Frontal cortex (tissue), 4 donors: Measurements from ENCODE around the gene FAM228B. TPM values are rescaled to one million over a fixed set of nuclear protein-coding genes. Genes with fewer than 3 reads are reported as not detected.

Experiments
- DNase-seq, 2 donors: peaks; one replicate each; pipeline ENCODE4 v3.0.0; 2012; ENCODE audit warnings: low spot score in 2 of 2
- FAIRE-seq: peaks from 2 replicates; lab custom pipeline; 2012; peaks lifted over from hg19 to GRCh38; lab: Jason Lieb, UNC
- total RNA-seq: library from RNA; depleted of rRNA; stranded (reverse); fragments of >200 nt; gene quantifications from one replicate; pipeline ENCODE4 v1.2.3, GENCODE V29; 2014
- donor health status: control.
- donor health status: control.
- donor health status: control.

FAM228B gene
- total RNA-seq, 1 donor from 2014 or later, result 127 TPM

DNA sequence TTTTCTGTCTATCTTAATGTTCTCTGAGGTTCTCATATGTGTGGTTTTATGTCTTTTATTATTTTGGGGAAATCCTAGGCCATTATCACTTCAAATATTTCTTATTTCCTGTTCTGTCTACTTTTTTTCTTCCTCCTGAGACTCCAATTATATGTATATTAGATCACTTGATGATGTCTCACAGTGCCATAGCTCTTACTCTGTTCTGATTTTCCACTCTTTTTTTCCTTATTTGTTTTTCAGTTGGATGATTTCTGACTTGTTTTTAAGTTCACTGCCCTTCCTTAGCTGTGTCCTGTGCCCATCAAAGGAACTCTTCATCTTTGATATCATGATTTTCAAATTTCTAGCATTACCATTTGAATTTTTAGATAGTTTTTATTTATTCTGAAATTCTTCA is 24.1 kb downstream of the FAM228B start:
- DNase-seq, result no peak
- no peak for FAIRE-seq

DNA sequence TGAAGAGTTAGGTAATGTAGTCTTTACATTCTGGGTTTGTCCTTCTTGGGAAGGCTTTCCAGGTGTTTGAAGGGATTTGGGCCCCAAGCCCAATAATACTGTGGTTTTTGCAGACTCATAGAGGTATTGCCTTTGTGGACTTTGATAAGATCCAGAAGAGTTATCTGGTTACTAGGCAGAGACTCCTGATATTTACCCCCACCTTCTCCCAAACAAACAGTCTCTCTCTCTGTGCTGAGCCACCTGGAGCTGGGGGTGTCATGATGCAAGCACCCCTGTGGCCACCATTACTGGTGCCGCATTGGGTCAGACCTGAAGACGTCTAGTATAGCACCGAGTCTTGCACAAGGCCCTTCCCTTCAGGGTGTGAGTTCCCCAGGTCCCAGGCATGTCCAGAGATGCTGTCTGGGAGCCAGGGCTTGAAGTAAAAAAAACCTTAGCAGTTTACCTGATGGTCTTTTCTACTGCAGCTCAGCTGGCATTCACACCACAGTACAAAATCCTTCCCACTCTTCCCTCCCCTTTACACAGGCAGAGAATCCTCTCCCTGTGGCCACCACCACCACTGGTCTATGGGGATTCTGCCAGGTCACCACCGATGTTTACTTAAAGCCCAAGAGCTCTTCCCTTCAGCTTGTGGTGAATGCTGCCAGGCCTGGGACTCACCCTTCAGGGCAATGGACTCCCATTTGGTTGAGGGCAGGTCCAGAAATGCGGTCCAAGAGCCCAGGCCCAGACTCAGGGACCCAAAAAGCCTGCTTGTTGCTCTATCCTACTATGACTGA is 29.3 kb downstream of the FAM228B start:
- no peak for DNase-seq
- FAIRE-seq, result no peak

DNA sequence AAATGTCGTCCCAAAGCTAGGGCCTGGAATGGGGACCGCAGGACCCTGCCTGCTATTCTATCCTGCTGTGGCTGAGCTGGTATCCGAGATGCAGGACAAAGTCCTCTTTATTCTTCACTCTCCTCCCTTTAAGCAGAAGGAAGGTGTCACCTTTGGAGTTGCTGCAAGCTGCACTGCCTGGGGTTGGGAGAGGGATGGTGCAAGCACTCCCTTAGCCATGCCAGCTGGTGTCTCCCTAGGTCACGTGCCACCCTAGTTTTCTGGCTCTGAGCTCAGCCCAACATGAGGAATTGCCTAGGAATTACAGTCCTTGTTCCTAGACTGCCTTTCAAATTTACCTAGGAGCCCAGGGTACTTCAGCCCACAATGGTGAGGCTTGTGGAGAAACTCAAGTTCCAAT is 30.2 kb downstream of the FAM228B start:
- FAIRE-seq, result no peak
- no peak for DNase-seq

DNA sequence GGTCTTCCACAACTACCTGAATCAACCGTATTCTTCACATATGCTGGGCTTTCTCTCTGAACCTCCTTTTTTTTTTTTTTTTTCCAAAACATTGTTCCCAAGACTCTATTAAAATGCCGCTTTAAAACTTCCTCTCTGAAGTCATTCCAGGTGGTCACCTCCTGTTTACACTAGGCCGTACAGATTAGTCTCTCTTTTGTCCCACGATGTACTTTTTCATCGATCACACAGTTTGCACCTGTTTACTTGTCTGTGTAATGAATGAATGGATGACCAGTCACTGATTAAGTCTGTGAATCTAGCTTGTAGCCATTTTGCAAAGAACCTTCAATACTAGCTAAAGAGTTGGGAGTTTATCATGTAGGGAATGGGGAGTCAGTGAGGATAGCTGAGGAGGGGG is 34.9 kb downstream of the FAM228B start:
- DNase-seq, result no peak
- FAIRE-seq, result no peak

DNA sequence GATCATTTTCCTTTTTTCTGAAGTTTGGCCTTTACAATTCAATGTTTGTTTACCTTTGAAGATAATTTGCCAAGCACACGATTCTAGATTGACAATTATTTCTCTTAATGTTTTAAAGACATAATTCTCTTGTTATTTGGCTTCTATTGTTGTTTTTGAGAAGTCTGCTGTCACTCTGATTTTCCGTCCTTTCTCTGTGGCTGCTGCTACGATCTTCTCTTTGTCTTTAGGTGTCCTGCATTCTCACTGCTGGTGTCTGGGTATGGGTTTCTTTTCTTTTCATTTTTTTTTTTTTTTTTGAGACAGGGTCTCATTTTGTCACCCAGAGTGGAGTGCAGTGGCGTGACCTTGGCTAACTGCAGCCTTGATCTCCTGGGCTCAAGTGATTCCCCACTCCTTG is 36.4 kb downstream of the FAM228B start:
- FAIRE-seq, result no peak
- DNase-seq, result no peak

DNA sequence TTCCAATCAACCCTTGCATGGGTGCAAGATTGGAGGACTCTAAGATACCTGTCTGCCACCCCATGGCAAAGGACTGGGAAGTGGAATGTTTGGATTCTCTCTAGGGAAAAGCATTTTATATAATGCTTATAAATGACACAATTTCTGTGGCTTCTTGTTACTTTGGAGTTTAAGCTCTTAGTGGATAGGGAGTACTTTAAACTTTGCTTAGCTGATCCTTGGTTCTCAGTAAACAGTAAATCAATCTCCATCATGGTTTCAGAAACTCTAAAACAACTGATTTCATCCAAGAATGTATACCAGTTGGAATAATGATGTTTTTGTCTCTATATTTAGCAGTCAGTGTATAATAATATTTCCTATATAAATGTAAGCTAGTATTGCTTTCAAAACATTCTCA is 37.5 kb downstream of the FAM228B start:
- FAIRE-seq (no peak), DNase-seq (no peak)

DNA sequence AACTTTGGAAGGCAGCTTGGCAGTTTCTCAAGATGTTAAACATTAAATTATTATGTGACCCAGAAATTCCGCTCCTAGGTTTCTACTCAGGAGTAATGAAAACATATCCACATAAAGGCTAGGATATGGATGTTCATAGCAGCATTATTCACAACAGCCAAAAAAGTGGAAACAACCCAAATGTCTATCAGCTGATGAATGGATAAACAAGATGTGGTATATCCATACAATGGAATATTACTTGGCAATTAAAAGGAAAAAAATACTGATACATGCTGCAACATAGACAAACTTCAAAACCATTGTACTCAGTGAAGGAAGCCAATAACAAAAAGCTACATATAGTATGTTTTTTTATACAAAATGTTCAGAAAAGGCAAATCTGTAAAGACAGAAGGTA is 39.2 kb downstream of the FAM228B start:
- FAIRE-seq, result no peak

DNA sequence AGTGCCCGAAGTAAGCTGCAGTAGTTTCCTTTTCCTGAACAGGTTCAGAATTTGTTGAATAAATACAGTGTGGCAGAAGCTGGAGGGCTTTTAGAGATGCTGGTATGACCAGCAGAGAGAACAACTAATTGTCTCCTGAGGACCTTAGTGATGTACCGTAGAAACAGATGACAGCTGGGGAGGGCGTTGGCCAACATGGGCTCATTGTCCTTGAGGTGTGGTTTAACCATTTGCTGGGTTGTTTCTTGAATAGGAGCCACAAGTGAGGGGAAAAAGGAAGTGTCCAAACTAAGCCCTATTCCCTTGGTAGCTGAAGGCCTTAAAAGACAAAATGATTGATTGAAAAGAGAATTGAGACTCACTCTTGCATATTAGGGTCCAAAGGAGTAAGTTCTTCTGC is 39.9 kb downstream of the FAM228B start:
- FAIRE-seq, result no peak
- DNase-seq, result no peak

More for the DNA sequence above, 39.2 kb downstream of the FAM228B start:
- DNase-seq, result no peak

DNA sequence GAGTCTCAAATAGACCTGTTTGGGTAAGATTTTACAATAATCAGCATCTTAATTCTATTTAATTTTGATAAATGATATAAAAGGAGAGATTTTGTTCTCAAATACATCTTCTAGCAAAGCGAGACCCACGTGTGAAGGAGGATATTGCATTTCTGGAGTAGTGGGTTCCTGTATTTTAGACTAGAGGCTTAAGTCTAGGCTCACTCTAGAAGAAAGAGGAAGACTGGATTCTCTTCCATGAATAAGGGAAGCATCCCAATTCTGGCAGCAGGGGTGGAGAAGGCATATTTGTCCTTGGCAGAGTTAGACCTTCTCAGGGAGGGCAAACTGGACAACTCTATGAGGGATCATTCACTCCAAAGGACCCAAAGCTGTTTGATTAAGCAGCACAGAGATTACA is 40.3 kb downstream of the FAM228B start:
- no peak for FAIRE-seq
- DNase-seq, result no peak

DNA sequence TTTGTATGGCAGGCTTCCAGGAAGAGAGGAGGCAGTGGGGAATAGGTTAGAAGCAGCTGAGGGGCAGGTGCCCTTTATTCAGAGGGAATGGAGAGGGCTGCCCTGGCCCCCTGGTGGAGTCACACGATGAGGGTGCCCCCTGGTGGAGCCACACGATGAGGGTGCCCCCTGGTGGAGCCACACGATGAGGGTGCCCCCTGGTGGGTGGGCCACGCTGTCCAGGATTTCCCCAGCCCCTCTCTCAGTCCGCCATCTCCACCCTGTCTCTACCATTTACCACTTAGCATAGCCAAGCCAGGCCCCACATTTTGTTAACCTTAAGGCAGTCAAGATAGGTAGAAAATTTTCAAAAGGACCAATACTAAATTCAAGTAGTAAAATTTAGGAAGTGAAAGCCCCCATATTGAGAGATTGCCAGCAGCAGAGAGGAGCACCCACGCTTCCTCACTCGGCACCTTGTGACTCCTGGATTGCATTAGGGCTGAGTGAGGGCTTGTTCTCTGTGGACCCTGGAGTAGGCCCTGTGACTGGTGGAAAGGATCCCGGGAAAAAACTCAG is 41.2 kb downstream of the FAM228B start:
- no peak for DNase-seq
- FAIRE-seq, result no peak

DNA sequence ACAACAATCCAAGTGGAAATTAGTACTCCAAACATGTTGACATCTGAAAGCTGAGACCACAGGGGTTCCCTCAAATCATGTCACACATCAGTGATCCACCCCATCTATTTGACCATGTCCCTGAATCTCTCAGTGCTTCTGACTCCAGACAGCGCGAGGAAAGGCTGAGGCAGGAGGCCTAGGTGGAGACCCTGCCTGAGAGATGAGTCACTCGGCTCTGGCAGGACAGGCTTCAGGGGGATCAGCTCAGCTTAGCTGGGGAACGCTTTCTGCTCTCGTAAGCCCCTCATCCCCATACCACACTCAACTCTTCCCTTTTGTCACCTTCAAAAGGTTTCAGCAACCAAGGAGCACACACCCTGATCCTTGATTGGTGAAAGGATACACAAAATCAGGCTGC is 45.8 kb downstream of the FAM228B start:
- FAIRE-seq, result no peak
- DNase-seq, result no peak

DNA sequence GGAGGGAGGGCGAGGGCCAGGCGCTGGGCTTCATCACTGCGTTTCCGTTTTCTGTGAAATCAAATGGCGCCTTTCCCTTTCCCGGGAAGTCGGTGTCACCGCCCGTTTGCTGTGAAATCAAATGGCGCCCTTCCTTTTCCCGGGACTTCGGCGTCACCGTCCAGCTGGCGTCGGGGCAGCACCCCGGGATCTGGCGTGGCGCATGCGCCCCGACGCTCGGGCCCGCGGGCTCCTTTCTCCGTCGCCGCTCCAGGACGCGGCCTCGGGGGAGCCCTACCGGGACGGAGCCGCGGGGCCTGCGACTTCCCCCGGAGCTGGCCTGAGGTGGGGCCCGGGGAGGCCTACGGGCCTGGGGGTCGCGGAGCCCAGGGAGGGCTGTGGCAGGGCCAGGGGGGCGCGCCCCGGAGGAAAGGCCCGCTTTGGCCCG is 51.6 kb downstream of the FAM228B start, which contains the start of gene FAM228A:
TSS of gene FAM228A (plus strand) at position 203 of the 427 bp plus-strand sequence. CDS start 428 bp downstream, outside the sequence.
- DNase-seq (no peak), FAIRE-seq (no peak)

DNA sequence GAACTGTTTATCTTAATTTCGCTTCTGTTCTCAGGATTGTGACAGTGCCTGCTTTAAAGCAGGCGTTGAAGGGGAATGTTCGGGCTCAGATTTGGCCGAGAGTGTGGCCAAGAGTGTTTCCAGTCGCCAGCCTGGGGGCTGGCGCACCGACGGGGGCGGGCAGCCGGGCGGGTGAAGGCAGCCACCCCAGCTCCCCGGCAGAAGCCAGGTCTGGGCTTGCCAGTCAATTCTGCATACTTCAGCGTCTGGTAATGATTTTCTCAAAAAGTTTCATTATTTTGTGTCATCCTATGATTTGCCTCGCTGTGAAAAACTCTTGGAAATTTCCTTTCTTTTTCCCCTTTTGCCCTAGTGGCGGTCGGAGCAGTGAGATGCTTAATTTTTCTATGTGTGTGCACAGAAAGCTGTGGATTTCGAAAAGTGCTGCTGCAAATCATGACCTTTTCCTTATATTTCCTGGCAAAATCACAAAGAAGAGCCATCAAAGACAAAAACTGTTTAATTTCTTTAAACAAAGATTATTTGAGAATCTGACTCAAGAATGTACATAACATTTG is 52.4 kb downstream of the FAM228B start:
- FAIRE-seq, result no peak

DNA sequence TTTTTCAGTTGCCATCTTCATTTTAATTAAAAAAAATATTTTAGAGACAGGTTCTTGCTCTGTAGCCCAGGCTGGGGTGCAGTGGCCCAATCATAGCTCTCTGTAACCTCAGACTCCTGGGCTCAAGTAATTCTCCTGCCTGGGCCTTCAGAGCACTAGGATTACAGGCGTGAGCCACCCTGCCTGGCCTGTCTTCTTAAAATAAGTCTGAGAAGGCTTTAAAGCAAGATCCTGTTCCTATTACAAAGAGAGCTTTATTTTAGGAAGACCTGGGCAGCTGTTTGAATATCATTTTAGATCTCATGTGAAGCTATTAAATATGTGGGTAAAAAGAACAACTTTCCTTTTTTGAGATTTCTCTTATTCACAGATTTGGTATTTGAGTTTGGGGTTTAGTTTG is 53.1 kb downstream of the FAM228B start:
- no peak for FAIRE-seq
- no peak for DNase-seq

More for the DNA sequence above, 52.4 kb downstream of the FAM228B start:
- DNase-seq, result no peak

DNA sequence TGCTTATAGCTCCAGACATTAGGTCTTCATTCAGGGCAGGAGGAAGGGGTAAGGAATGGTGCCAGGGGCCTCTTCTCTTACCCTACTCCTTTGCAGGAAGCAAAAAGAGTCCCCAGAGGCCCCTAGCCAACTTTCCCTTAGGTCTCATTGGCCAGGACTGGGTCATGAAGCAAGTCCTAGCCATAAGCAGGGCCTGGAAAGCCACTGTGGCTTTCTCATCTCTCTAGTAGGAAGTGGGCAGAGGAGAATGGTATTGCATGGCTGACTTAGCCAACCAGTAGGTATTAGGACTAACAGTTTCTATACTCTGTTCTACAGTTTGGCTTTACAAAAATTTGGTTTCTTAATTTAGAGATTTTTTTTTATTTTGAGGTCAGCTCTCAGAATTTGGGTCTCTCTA is 56.4 kb downstream of the FAM228B start:
- FAIRE-seq (no peak), DNase-seq (no peak)

DNA sequence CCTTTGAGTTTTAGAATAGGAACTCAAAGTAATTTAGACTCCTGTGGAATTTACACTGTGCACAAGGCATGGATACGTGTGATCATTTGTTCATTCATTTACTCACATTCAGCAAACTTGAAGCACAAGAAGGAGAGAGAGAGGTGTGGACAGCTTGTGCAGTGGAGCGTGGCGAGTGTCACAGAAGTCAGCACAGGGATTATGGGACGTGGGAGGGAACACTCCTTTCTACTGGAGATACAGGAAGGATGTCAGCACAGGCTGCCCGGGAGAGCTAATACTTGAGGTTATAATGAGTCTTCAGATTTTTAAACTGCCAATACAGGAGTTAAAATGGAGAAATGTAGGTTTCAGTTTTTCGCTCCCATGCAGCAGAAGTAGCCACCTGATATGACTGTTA is 58.6 kb downstream of the FAM228B start:
- no peak for FAIRE-seq
- DNase-seq, result no peak

DNA sequence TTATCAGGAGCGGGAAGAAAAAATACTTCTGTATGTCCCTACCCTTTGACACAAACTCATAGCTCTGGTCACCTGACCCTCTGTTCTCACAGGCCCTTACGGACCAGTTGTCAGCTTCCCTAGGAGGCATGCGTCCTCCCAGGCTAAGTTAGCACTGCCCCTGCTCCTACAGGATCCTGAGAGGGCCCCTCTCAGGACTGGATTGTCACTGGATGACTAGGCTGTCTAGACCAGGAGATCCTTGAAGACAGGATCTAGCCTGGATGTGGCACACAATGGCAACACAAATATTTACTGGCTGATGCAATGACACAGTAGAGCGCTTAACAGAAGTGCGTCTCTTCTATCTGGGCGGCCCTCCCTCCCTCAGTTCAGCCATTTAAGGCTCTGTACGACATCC is 59.2 kb downstream of the FAM228B start:
- FAIRE-seq (no peak), DNase-seq (no peak)

DNA sequence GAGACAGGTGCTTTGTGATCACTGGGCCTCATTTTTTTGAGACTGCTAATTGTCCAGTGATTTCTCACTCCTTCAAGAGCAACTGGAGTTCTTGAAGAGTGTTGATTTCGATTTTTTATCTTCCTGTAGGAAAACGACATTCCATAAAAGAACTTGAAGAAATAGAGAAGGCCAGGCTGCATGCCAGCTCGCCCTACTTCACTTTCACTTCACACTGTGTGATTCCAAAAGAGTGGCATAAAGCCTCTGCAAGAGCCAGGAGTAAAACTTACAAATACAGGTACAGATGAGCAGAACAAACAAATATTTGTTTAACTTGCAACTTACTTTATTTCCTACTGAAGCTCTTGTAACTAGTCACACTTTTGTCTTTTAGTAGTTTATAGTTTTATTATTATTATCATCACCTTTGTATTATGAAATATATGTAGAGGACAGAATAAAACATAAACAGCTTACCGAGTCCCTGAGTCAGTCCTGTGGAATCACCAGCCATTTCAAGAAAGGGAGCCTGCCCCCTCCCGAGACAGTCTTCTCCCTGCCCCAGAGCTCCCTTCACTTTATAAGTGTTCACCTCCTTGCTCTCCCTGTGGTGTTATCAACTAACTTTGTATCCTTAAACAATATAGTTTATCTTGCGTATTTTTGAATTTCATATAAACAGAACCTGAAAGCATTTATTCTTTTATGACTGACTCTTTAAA is 60.2 kb downstream of the FAM228B start:
- FAIRE-seq (no peak), DNase-seq (no peak)

DNA sequence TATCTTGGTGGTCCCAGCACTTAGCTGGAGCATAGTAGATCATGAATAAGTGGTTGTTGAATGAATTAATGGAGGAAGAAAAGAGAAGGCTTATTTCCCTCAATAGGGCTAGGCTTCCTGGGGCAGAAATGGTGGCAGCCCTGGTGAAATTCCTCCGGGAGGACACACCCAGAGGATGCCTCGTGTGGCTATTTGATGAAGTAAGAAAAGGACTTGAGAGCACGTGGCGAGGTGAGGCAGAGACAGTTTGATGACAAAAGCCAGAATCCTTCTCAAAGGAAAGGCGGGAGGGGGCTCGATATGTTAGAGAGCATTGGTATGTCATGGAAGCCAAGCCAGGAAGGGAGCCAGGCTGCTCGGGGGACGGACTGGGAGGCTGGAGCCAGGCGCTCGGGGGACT is 66.3 kb downstream of the FAM228B start:
- DNase-seq (no peak), FAIRE-seq (no peak)

DNA sequence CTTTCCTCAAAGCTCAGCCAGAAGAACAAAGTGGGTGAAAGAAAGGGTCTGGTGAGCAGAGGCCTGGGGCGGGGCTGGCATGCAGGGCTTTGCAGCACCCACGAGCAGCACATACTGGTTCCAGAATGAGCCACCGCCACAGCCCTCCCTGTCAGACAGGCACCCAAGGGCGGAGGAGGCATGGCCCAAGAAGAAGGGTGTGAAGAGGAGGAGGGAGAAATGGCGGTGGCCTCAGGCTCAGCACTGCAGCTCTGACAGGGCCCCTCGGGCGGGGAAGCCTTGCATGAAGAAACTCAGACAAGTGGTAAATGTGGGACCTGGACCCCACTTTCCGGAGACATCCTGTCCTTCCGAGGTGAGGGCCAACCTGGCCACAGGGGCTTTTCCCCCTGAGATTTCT is 67.2 kb downstream of the FAM228B start:
- DNase-seq, result no peak
- no peak for FAIRE-seq

DNA sequence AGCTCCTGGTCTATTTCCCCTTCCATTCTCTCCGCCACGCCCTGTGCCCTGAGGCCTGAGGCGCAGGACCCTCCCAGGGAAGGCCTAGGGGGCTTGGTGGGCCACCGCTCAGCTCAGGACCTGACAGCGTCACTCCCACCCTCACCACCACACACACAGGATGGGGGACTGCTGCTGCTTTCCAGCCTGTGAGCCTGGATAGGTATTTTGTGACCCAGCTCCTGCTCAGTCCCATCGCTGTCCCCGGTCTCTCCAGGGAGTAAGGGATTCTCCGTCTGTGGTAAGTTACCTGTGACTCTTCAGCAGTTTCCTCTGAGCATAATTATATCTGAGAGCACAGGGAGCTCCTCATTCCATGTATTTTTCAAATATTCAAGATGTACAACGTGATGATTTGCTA is 67.9 kb downstream of the FAM228B start:
- no peak for DNase-seq
- FAIRE-seq, result no peak
